Esophagus muscularis mucosa (tissue), 4 donors: ENCODE results near the gene KLHL25. TPM values are rescaled to one million over a fixed set of nuclear protein-coding genes. Genes with fewer than 3 reads are reported as not detected.

ENCODE experiments used
- DNase-seq: peaks from one replicate; pipeline ENCODE4 v3.0.0-alpha.2; 2017; ENCODE audit errors: extremely low spot score
- H3K27ac ChIP-seq, 4 donors: fragments of 200-600 bp; sonication (generic); replicated peaks in 1 of 4; 1 replicate in 3 of 4; 2 replicates in 1 of 4; pipeline ENCODE4 v1.5.1; 2016 to 2019; ENCODE audit warnings: mild to moderate bottlenecking in 1 of 4
- H3K27me3 ChIP-seq, 4 donors: fragments of 200-600 bp; sonication (generic); one replicate each; pipeline versions ENCODE4 v1.5.1 to v1.6.0; 2016 to 2019
- H3K36me3 ChIP-seq, 4 donors: fragments of 200-600 bp; sonication (generic); one replicate each; pipeline ENCODE4 v1.5.1; 2016 to 2019
- H3K4me1 ChIP-seq, 4 donors: fragments of 200-600 bp; sonication (generic); one replicate each; pipeline ENCODE4 v1.5.1; 2016 to 2019
- H3K4me3 ChIP-seq, 4 donors: fragments of 200-600 bp; sonication (generic); 1 replicate in 2 of 4; 2 replicates in 2 of 4; pipeline ENCODE4 v1.5.1; 2016 to 2019; ENCODE audit warnings: mild to moderate bottlenecking in 4 of 4, moderate library complexity in 1 of 4
- H3K9me3 ChIP-seq, 4 donors: fragments of 200-600 bp; sonication (generic); 1 replicate in 3 of 4; 2 replicates in 1 of 4; pipeline ENCODE4 v1.5.1; 2016 to 2019
- EP300 ChIP-seq: sonication (generic); formaldehyde crosslinking; IDR thresholded peaks from one replicate; pipeline ENCODE4 v1.6.1; 2017; ENCODE audit warnings: antibody characterized with exemption
- POLR2A ChIP-seq: fragments of 450-650 bp; IDR thresholded peaks from one replicate; pipeline ENCODE4 v1.6.1; 2017; ENCODE audit warnings: antibody characterized with exemption, moderate library complexity, mild to moderate bottlenecking, low read depth
- POLR2AphosphoS5 ChIP-seq, 2 donors: sonication (generic); formaldehyde crosslinking; IDR thresholded peaks; one replicate each; pipeline ENCODE4 v1.6.1; 2017; ENCODE audit warnings: antibody characterized with exemption in 2 of 2
- WGBS: methylation state at CpG from one replicate; pipeline ENCODE4 v1.1.5; 2018; 5-methylcytosine and 5-hydroxymethylcytosine counted together
- intact Hi-C: fragments of 100-400 bp; cut with DNase I; formaldehyde crosslinking; loops from one replicate; pipeline ENCODE4 v1.15.1; 2023
- total RNA-seq, 4 donors: library from RNA; depleted of rRNA; stranded (reverse); fragments of >200 nt; gene quantifications; one replicate each; pipeline versions ENCODE4 v1.1.0 to v1.2.1, GENCODE V29; 2016
- TF ChIP-seq, protein P1 (sequence below), 3 experiments: fragments of 200-600 bp in 2 of 3; fragments of 450-650 bp in 1 of 3; sonication (generic) in 2 of 3; IDR thresholded peaks; one replicate each; pipeline ENCODE4 v1.5.1; 2017 to 2019; ENCODE audit warnings: antibody characterized with exemption in 3 of 3, mild to moderate bottlenecking in 2 of 3, moderate library complexity in 1 of 3

Gene KLHL25
- total RNA-seq, 4 donors from 2014 or later, result 10.8 to 24.4 (median 12.0) TPM

DNA sequence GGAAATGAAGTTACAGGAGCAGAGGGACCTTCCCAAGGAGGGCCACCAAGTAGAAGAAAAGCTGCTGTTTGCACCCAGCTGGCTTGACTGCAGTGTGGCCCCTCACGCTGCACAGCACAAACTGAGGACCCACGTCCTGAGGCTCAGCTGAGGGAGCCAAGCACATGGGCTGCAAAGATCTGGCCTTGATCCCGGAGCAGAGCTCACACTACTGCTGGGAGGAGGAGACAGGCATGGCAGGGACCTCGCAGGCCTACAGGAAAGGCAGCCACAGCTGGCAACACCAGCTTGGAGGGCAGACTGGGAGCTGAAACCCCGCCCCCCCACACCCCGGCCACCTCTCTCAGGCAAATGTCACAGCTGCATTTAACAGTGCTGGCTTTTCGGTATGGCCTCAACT lies 39.7 kb downstream of the KLHL25 start:
- intact Hi-C loops, result no loop called here
- peaks cover 0 to 22% (median 6%) of the 10 kb centered on the region in 4 donors for H3K36me3 ChIP-seq
- 25% methylated on average over 5 of the region's 7 CpGs for WGBS
- no peak for DNase-seq
- no peak overlapping the region for H3K4me3 ChIP-seq
- peak in 1 of 2 donors; percentile 7 for TF ChIP-seq POLR2AphosphoS5 (IDR thresholded peaks at IDR 0.05)
- TF ChIP-seq EP300, result no peak
- peak overlapping the region in 2 of 4 donors; percentile 18 to 20 for H3K27ac ChIP-seq
- H3K9me3 ChIP-seq, result no peaks in the 10 kb centered on the region
- no peaks in the 10 kb centered on the region for H3K27me3 ChIP-seq
- peaks cover 52 to 87% (median 71%) of the 10 kb centered on the region in 4 donors for H3K4me1 ChIP-seq

DNA sequence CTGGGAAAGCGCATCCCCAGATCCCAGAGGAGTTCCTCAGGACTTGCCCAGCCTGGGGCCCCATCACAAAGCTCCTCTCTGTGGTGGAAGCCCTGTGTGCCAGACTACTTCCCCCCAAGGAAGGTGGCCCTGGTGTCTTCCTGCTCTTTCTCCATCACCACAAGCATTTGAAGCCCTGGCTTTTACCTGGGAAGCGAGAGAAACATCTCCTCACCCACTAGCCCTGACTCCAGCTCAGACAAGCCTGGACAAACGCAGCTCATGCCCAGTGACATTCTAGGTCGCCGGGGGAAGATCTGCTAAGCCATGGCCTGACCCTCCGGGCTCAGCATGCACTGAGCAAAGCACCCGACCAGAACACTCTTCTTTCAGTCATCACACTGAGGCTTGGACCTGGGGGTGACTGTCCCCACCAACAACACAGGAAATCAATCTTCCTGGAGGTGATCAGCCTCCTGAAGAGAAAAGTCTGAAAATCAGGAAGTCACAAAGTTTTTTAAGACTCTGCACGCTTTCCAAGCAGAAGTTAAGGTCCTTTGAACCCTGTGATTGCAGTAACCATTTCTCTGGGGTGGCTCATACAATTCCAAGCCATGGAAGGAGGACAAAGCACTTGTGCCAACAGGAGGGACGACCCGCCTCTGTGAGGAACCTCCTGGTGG lies 40.8 kb downstream of the KLHL25 start:
- Histone ChIP-seq H3K36me3 (peaks cover 0 to 13% (median 3%) of the 10 kb centered on the region in 4 donors), H3K4me3 (no peak overlapping the region), H3K9me3 (no peaks in the 10 kb centered on the region), H3K27me3 (no peaks in the 10 kb centered on the region), H3K27ac (no peak overlapping the region), H3K4me1 (peaks cover 55 to 87% (median 75%) of the 10 kb centered on the region in 4 donors)
- intact Hi-C loops, result no loop called here
- TF ChIP-seq, protein P1, sequence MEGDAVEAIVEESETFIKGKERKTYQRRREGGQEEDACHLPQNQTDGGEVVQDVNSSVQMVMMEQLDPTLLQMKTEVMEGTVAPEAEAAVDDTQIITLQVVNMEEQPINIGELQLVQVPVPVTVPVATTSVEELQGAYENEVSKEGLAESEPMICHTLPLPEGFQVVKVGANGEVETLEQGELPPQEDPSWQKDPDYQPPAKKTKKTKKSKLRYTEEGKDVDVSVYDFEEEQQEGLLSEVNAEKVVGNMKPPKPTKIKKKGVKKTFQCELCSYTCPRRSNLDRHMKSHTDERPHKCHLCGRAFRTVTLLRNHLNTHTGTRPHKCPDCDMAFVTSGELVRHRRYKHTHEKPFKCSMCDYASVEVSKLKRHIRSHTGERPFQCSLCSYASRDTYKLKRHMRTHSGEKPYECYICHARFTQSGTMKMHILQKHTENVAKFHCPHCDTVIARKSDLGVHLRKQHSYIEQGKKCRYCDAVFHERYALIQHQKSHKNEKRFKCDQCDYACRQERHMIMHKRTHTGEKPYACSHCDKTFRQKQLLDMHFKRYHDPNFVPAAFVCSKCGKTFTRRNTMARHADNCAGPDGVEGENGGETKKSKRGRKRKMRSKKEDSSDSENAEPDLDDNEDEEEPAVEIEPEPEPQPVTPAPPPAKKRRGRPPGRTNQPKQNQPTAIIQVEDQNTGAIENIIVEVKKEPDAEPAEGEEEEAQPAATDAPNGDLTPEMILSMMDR (IDR thresholded peaks at IDR 0.05), result no peak
- TF ChIP-seq EP300, result no peak
- TF ChIP-seq POLR2A, result no peak
- TF ChIP-seq POLR2AphosphoS5 (IDR thresholded peaks at IDR 0.05), result no peak
- DNase-seq, result no peak
- WGBS, result 94% methylated on average over 10 of the region's 10 CpGs

DNA sequence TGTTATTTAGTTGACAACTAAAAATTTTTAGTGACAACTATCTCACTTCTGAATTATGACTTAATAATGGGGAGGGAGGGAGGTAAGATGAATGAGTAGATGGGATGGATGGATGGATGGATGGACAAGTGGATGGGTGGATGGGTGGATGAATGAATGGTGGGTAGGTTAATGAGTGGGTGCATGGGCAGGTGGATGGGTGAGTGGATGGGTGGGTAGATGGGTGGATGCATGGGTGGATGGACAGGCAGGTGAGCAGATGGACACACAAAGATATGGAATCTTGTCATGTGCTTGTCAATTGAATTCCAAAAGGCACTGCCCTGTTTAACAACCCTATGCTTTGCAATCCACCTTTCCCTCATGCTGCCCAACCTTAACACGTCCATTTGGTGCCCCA lies 41.5 kb downstream of the KLHL25 start:
- no peak for DNase-seq
- peaks cover 55 to 87% (median 76%) of the 10 kb centered on the region in 4 donors for H3K4me1 ChIP-seq
- H3K4me3 ChIP-seq, result no peak overlapping the region
- intact Hi-C loops, result no loop called here
- peaks cover 0 to 13% (median 7%) of the 10 kb centered on the region in 4 donors for H3K36me3 ChIP-seq
- WGBS, result 100% methylated on average over 1 of the region's 1 CpG
- no peak overlapping the region for H3K27ac ChIP-seq
- TF ChIP-seq, protein P1 (IDR thresholded peaks at IDR 0.05), result no peak
- no peak for TF ChIP-seq POLR2A
- no peaks in the 10 kb centered on the region for H3K27me3 ChIP-seq
- no peaks in the 10 kb centered on the region for H3K9me3 ChIP-seq

DNA sequence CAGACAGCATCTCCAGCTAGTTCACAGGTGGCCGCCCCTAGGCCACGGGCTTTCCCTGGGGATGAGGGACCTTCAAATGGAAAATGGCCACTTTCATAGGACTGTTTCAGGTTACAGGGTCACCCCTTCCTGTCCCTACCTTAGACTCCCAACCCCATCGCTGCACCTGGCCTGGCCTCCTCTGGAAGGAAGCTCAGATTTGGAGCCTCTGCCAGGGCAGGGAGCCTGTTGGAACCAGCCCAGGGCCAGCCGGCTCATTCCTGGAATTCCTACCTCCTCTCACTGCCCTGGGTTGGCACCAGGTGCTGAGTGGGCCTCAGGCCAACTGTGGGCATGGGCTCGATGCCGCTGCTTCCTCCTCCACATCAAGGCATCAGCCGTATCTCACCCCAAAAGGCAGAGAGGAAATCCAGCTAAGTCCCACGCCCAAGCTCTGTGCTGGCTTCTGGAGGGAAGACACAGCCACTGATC lies 42.2 kb downstream of the KLHL25 start:
- Histone ChIP-seq H3K27ac (peak overlapping the region in 3 of 4 donors; percentile 34 to 83 (median 36)), H3K4me1 (peaks cover 56 to 87% (median 77%) of the 10 kb centered on the region in 4 donors), H3K36me3 (peaks cover 0 to 15% (median 13%) of the 10 kb centered on the region in 4 donors), H3K27me3 (no peaks in the 10 kb centered on the region), H3K4me3 (no peak overlapping the region), H3K9me3 (no peaks in the 10 kb centered on the region)
- intact Hi-C loops, result no loop called here
- DNase-seq, result no peak
- 49% methylated on average over 7 of the region's 8 CpGs for WGBS
- TF ChIP-seq POLR2A, result no peak
- peak in 1 of 2 donors; percentile 18 for TF ChIP-seq POLR2AphosphoS5 (IDR thresholded peaks at IDR 0.05)
- TF ChIP-seq EP300, result no peak
- TF ChIP-seq, protein P1 (IDR thresholded peaks at IDR 0.05), result no peak

DNA sequence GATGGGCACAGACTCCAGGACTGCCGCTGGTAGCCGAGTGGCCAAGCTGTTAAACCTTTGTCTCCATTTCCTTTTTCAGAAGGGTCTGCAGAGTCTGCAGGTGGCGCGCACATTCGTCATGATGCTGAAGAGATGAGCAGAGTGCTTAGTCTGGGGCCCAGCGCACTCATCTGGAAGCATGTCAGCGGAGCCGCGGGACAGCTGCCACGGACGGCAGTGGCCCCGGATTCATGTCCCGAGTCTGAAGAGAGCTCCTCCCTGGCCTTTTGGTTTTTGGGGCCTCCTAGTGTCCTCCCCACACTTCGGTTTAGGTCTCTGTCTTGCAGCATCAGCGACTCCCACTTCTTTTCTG lies 42.6 kb downstream of the KLHL25 start:
- Histone ChIP-seq H3K27ac (peak overlapping the region; percentile 78 to 85 (median 81)), H3K9me3 (no peaks in the 10 kb centered on the region), H3K27me3 (no peaks in the 10 kb centered on the region), H3K36me3 (peaks cover 4 to 19% (median 18%) of the 10 kb centered on the region in 4 donors), H3K4me3 (no peak overlapping the region), H3K4me1 (peaks cover 56 to 85% (median 75%) of the 10 kb centered on the region in 4 donors)
- no peak for TF ChIP-seq POLR2A
- no peak for TF ChIP-seq EP300
- TF ChIP-seq, protein P1 (IDR thresholded peaks at IDR 0.05), result no peak
- TF ChIP-seq POLR2AphosphoS5 (IDR thresholded peaks at IDR 0.05), result no peak
- intact Hi-C loops, result no loop called here
- DNase-seq, result no peak
- 81% methylated on average over 11 of the region's 15 CpGs for WGBS
